Astrocyte (in vitro differentiated cells and primary cell): ENCODE results near the gene HSPA1B. TPM values are rescaled to one million over a fixed set of nuclear protein-coding genes. Genes with fewer than 3 reads are reported as not detected.

Experiments
- DNase-seq: peaks from one replicate; pipeline ENCODE4 v3.0.0-alpha.2; 2010; ENCODE audit warnings: low read depth
- FAIRE-seq: peaks from 2 replicates; lab custom pipeline; 2011; peaks lifted over from hg19 to GRCh38; lab: Jason Lieb, UNC
- H2AFZ ChIP-seq: 2 replicates; pipeline ENCODE4 v1.6.0; 2012; ENCODE audit warnings: low read depth, low read length, inconsistent platforms
- H3K27ac ChIP-seq: 2 replicates; pipeline ENCODE4 v1.5.1; 2011; ENCODE audit warnings: low read depth, low read length, inconsistent platforms
- H3K27me3 ChIP-seq: 2 replicates; pipeline ENCODE4 v1.6.0; 2011; ENCODE audit warnings: low read length, inconsistent platforms; ENCODE audit not compliant: insufficient read depth
- H3K36me3 ChIP-seq: 2 replicates; pipeline ENCODE4 v1.5.1; 2011; ENCODE audit warnings: low read length, inconsistent platforms; ENCODE audit not compliant: insufficient read depth
- H3K4me1 ChIP-seq: 2 replicates; pipeline ENCODE4 v1.5.1; 2011; ENCODE audit warnings: low read length, inconsistent platforms; ENCODE audit not compliant: insufficient read depth
- H3K4me2 ChIP-seq: 2 replicates; pipeline ENCODE4 v1.6.0; 2012; ENCODE audit warnings: low read length, inconsistent platforms
- H3K4me3 ChIP-seq: 2 replicates; pipeline ENCODE4 v1.5.1; 2011; ENCODE audit warnings: low read depth, mild to moderate bottlenecking, low read length, inconsistent platforms; ENCODE audit not compliant: insufficient read depth
- H3K79me2 ChIP-seq: 2 replicates; pipeline ENCODE4 v1.6.0; 2012; ENCODE audit warnings: mild to moderate bottlenecking, low read length, inconsistent platforms; ENCODE audit not compliant: insufficient read depth
- H3K9ac ChIP-seq: 2 replicates; pipeline ENCODE4 v1.6.0; 2012; ENCODE audit warnings: mild to moderate bottlenecking, low read length, inconsistent platforms
- H3K9me3 ChIP-seq: 2 replicates; pipeline ENCODE4 v1.5.1; 2012; ENCODE audit warnings: low read depth, mild to moderate bottlenecking, low read length, inconsistent platforms; ENCODE audit not compliant: insufficient read depth
- H4K20me1 ChIP-seq: 2 replicates; pipeline ENCODE4 v1.6.0; 2012; ENCODE audit warnings: low read length, inconsistent platforms; ENCODE audit not compliant: insufficient read depth
- H3K27ac Mint-ChIP-seq: one replicate; pipeline ENCODE4 v1.8.0; 2021; ENCODE audit warnings: mild to moderate bottlenecking, mixed read lengths; ENCODE audit not compliant: unreplicated experiment
- H3K27me3 Mint-ChIP-seq: one replicate; pipeline ENCODE4 v1.8.0; 2021; ENCODE audit warnings: low read depth, mixed read lengths; ENCODE audit not compliant: unreplicated experiment
- H3K36me3 Mint-ChIP-seq: one replicate; pipeline ENCODE4 v1.8.0; 2021; ENCODE audit warnings: low read depth, mixed read lengths; ENCODE audit not compliant: unreplicated experiment
- H3K4me1 Mint-ChIP-seq: one replicate; pipeline ENCODE4 v1.8.0; 2021; ENCODE audit warnings: low read depth, mixed read lengths; ENCODE audit not compliant: unreplicated experiment
- H3K4me3 Mint-ChIP-seq: one replicate; pipeline ENCODE4 v1.8.0; 2021; ENCODE audit warnings: mild to moderate bottlenecking, moderate library complexity, mixed read lengths; ENCODE audit not compliant: unreplicated experiment
- H3K9me3 Mint-ChIP-seq: one replicate; pipeline ENCODE4 v1.8.0; 2021; ENCODE audit warnings: mild to moderate bottlenecking, mixed read lengths; ENCODE audit not compliant: unreplicated experiment
- EZH2 ChIP-seq: IDR thresholded peaks from 2 replicates; pipeline ENCODE4 v1.6.1; 2012; ENCODE audit warnings: mild to moderate bottlenecking, low read length, inconsistent platforms; ENCODE audit not compliant: insufficient read depth
- total RNA-seq: library from RNA; stranded (reverse); gene quantifications from 2 replicates; pipeline ENCODE4 v1.2.1, GENCODE V29; 2021
- TF ChIP-seq, protein P1 (sequence below): IDR thresholded peaks from 2 replicates; pipeline ENCODE4 v1.5.1; 2011; ENCODE audit warnings: low read depth, mild to moderate bottlenecking, inconsistent platforms, low read length, moderate library complexity; ENCODE audit not compliant: insufficient read depth

HSPA1B gene
- total RNA-seq, 1 donor from 2014 or later: 77.2 TPM

DNA sequence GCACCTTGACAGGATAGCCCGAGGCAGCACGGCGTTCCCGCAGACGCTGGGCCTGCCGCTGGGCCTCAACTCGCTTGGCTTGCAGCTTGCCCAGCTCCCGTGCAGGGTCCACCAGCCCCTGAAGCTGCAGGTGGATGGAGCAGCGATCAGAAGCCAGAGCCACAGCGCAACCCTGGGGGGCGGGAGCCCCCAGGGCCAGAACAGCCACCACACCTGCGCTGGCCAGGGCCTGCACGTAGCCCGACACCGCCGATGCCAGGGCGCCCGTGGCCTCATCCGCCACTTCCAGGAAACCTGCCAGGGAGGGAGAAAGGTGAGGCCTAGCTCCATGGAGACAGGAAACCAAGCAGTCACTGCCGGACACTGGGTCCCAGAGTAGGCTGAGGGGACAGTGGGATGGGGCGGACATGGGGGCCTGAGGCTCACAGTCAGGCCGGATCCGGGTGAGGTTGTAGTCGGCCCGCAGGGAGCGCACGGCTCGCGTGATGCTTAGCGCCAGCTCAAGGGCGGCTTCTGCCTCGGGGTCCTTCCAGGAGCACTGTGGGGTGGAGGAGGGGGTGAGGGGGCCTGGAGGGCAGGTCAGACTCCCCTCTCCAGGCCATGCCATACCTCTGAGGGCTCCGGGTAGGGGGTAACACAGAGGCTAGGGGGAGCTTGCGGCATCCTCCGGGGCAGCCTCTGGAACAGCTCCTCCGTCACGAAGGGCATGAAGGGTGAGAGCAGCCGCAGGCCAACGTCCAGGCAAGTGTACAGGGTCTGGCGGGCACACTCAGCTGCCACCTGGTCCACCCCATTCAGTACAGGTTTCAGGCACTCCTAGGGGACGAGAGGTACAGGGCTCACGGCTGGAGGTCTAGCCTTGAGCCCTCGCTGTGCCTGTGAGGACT, 48.3 kb upstream of the HSPA1B start:
- no peak overlapping the region for H3K9ac ChIP-seq
- Mint-ChIP-seq H3K4me1 (peaks cover 6% of the 10 kb centered on the region), H3K4me3 (no peak overlapping the region), H3K27ac (no peak overlapping the region), H3K9me3 (no peaks in the 10 kb centered on the region), H3K36me3 (peaks cover 26% of the 10 kb centered on the region), H3K27me3 (no peaks in the 10 kb centered on the region)
- H3K4me1 ChIP-seq: peaks cover 16% of the 10 kb centered on the region
- peaks cover 9% of the 10 kb centered on the region for H4K20me1 ChIP-seq
- H3K27me3 ChIP-seq: no peaks in the 10 kb centered on the region
- H2AFZ ChIP-seq: no peak overlapping the region
- no peaks in the 10 kb centered on the region for H3K9me3 ChIP-seq
- H3K36me3 ChIP-seq: peaks cover 8% of the 10 kb centered on the region
- no peak overlapping the region for H3K4me2 ChIP-seq
- no peak for FAIRE-seq
- no peak overlapping the region for H3K4me3 ChIP-seq
- no peak for DNase-seq
- TF ChIP-seq, protein P1, sequence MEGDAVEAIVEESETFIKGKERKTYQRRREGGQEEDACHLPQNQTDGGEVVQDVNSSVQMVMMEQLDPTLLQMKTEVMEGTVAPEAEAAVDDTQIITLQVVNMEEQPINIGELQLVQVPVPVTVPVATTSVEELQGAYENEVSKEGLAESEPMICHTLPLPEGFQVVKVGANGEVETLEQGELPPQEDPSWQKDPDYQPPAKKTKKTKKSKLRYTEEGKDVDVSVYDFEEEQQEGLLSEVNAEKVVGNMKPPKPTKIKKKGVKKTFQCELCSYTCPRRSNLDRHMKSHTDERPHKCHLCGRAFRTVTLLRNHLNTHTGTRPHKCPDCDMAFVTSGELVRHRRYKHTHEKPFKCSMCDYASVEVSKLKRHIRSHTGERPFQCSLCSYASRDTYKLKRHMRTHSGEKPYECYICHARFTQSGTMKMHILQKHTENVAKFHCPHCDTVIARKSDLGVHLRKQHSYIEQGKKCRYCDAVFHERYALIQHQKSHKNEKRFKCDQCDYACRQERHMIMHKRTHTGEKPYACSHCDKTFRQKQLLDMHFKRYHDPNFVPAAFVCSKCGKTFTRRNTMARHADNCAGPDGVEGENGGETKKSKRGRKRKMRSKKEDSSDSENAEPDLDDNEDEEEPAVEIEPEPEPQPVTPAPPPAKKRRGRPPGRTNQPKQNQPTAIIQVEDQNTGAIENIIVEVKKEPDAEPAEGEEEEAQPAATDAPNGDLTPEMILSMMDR: no peak
- TF ChIP-seq EZH2: no peak
- no peaks in the 10 kb centered on the region for H3K79me2 ChIP-seq
- no peak overlapping the region for H3K27ac ChIP-seq

DNA sequence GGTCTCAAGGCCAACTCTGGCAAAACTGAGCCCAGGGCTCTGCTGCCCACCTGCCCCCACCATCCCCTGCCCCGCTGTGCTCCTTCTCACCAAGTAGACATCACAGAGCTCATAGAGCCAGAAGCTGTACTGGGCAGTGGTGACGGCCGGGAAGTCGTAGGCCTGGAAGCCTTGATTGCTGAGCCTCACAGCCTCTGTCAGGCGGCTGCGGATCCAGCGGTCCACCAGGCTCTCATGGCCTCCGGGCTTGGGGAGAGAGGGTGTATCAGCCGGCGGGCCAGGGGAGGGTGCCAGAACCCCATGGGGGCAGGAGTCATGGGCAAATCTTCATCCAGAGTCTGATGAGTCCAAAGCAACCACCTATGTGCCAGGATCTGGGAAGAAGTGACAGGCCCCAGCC, 47.6 kb upstream of the HSPA1B start:
- no peak for FAIRE-seq
- no peak overlapping the region for H3K9ac ChIP-seq
- peaks cover 14% of the 10 kb centered on the region for H3K36me3 ChIP-seq
- H3K9me3 ChIP-seq: no peaks in the 10 kb centered on the region
- no peak overlapping the region for H3K27ac ChIP-seq
- H3K27me3 ChIP-seq: no peaks in the 10 kb centered on the region
- Mint-ChIP-seq H3K36me3 (peaks cover 29% of the 10 kb centered on the region), H3K9me3 (no peaks in the 10 kb centered on the region), H3K27ac (no peak overlapping the region), H3K4me3 (no peak overlapping the region), H3K4me1 (peaks cover 6% of the 10 kb centered on the region), H3K27me3 (no peaks in the 10 kb centered on the region)
- DNase-seq: no peak
- TF ChIP-seq EZH2: no peak
- TF ChIP-seq, protein P1: no peak
- no peak overlapping the region for H2AFZ ChIP-seq
- no peak overlapping the region for H3K4me3 ChIP-seq
- peaks cover 9% of the 10 kb centered on the region for H4K20me1 ChIP-seq
- no peak overlapping the region for H3K4me2 ChIP-seq
- H3K79me2 ChIP-seq: no peaks in the 10 kb centered on the region
- H3K4me1 ChIP-seq: peaks cover 16% of the 10 kb centered on the region
